ENCODE data around the gene SYT15B. TPM values are rescaled to one million over a fixed set of nuclear protein-coding genes. Genes with fewer than 3 reads are reported as not detected.
"Not testable (repeated sequence)": the region's sequence is repeated elsewhere in the genome, so short reads cannot be mapped to it uniquely, and the experiment has no call there.

SYT15B gene
- total RNA-seq, 1 donor from 2014 or later = 0.17 TPM

- intact Hi-C loops (cut with micrococcal nuclease) = not testable (repeated sequence)
Observed at GRCh38 chr10:47725740-47726139, 37.7 kb downstream of the SYT15B start.

GRCh38 chr10:47725047-47725446, 38.3 kb downstream of the SYT15B start:
- intact Hi-C loops (cut with micrococcal nuclease) = not testable (repeated sequence)

- intact Hi-C loops (cut with micrococcal nuclease) = not testable (repeated sequence)
Observed at GRCh38 chr10:47724119-47724518, 39.3 kb downstream of the SYT15B start.

GRCh38 chr10:47723362-47723761, 40.0 kb downstream of the SYT15B start:
- intact Hi-C loops (cut with micrococcal nuclease) = not testable (repeated sequence)

GRCh38 chr10:47717011-47717769, 46.2 kb downstream of the SYT15B start:
- intact Hi-C loops (cut with micrococcal nuclease) = not testable (repeated sequence)

Other genes starting within 250 kb of the SYT15B start
- gene AGAP9, start 240.0 kb downstream of the SYT15B start, total RNA-seq = 10.3 and 11.8 TPM in 2 replicates
- gene NPY4R2, start 155.1 kb upstream of the SYT15B start, total RNA-seq = not detected in 2 replicates
- not detected in 2 replicates for gene FAM25C, start 236.2 kb upstream of the SYT15B start, total RNA-seq